ENCODE results near the gene TBC1D7. TPM values are rescaled to one million over a fixed set of nuclear protein-coding genes. Genes with fewer than 3 reads are reported as not detected.
A peak's percentile ranks its signal among the peaks of the same experiment; 100 is the strongest.

TBC1D7 gene
- total RNA-seq, 1 donor from 2014 or later, result 27.9 TPM

DNA sequence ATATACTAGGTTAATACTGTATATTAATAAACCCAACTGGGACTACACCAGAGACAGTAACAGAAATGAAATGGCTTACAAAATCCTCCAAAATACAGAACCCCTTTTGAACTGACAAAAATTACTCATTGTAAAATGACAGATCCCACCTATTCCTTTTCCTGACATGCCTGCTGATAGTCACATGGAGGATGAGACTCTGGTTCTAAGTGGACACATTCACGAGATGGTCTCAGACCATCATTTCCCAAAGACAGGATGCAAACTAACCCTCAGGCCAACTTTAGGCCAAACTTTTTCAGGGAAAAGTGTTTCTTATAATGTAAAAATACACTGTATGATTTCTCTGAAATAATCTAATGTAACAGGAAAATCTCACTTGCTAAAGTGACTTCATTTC lies 22.5 kb downstream of the TBC1D7 start:
- Histone ChIP-seq H2AFZ (ENCODE audit: low read depth, low read length) (no peak overlapping the region), H3K4me2 (ENCODE audit: low read length) (no peak overlapping the region), H3K9me3 (ENCODE audit: insufficient read depth, low read depth, low read length) (no peaks in the 10 kb centered on the region), H3K36me3 (ENCODE audit: insufficient read depth, low read length) (peaks cover 24% of the 10 kb centered on the region), H4K20me1 (ENCODE audit: insufficient read depth, low read length) (peaks cover 8% of the 10 kb centered on the region), H3K79me2 (ENCODE audit: insufficient read depth, low read length) (peaks cover 2% of the 10 kb centered on the region), H3K9ac (ENCODE audit: low read length) (no peak overlapping the region), H3K27me3 (ENCODE audit: insufficient read depth, low read length) (no peaks in the 10 kb centered on the region), H3K4me3 (ENCODE audit: insufficient read depth, low read depth, low read length) (no peak overlapping the region), H3K4me1 (ENCODE audit: insufficient read depth, low read length) (peaks cover 30% of the 10 kb centered on the region), H3K27ac (ENCODE audit: low read depth, low read length) (no peak overlapping the region)
- peaks cover 27% of the 10 kb centered on the region for H3K4me1 Mint-ChIP-seq (ENCODE audit: low read depth, unreplicated experiment)
- H3K27me3 Mint-ChIP-seq (ENCODE audit: low read depth, unreplicated experiment), result no peaks in the 10 kb centered on the region
- H3K36me3 Mint-ChIP-seq (ENCODE audit: low read depth, unreplicated experiment), result peaks cover 22% of the 10 kb centered on the region
- DNase-seq (ENCODE audit: low read depth) (no peak), FAIRE-seq (no peak)
- no peaks in the 10 kb centered on the region for H3K9me3 Mint-ChIP-seq (ENCODE audit: unreplicated experiment)
- no peak overlapping the region for H3K27ac Mint-ChIP-seq (ENCODE audit: unreplicated experiment)
- no peak overlapping the region for H3K4me3 Mint-ChIP-seq (ENCODE audit: unreplicated experiment)
- TF ChIP-seq EZH2 (IDR thresholded peaks at IDR 0.05; ENCODE audit: insufficient read depth, low read length), result no peak
- TF ChIP-seq CTCF (IDR thresholded peaks at IDR 0.05; ENCODE audit: insufficient read depth, low read depth, low read length), result no peak

GRCh38 chr6:13305288-13305687 lies 23.0 kb downstream of the TBC1D7 start:
- Histone ChIP-seq H2AFZ (ENCODE audit: low read depth, low read length) (no peak overlapping the region), H3K4me1 (ENCODE audit: insufficient read depth, low read length) (peaks cover 30% of the 10 kb centered on the region), H3K4me3 (ENCODE audit: insufficient read depth, low read depth, low read length) (no peak overlapping the region), H3K9me3 (ENCODE audit: insufficient read depth, low read depth, low read length) (no peaks in the 10 kb centered on the region), H3K27ac (ENCODE audit: low read depth, low read length) (no peak overlapping the region), H3K9ac (ENCODE audit: low read length) (no peak overlapping the region), H3K27me3 (ENCODE audit: insufficient read depth, low read length) (no peaks in the 10 kb centered on the region), H3K36me3 (ENCODE audit: insufficient read depth, low read length) (peaks cover 24% of the 10 kb centered on the region), H4K20me1 (ENCODE audit: insufficient read depth, low read length) (peaks cover 8% of the 10 kb centered on the region), H3K79me2 (ENCODE audit: insufficient read depth, low read length) (peaks cover 2% of the 10 kb centered on the region), H3K4me2 (ENCODE audit: low read length) (no peak overlapping the region)
- FAIRE-seq (no peak), DNase-seq (ENCODE audit: low read depth) (no peak)
- no peak for TF ChIP-seq CTCF (IDR thresholded peaks at IDR 0.05; ENCODE audit: insufficient read depth, low read depth, low read length)
- TF ChIP-seq EZH2 (IDR thresholded peaks at IDR 0.05; ENCODE audit: insufficient read depth, low read length), result no peak
- Mint-ChIP-seq H3K27me3 (ENCODE audit: low read depth, unreplicated experiment) (no peaks in the 10 kb centered on the region), H3K36me3 (ENCODE audit: low read depth, unreplicated experiment) (peaks cover 26% of the 10 kb centered on the region), H3K4me3 (ENCODE audit: unreplicated experiment) (no peak overlapping the region), H3K4me1 (ENCODE audit: low read depth, unreplicated experiment) (peaks cover 27% of the 10 kb centered on the region), H3K9me3 (ENCODE audit: unreplicated experiment) (no peaks in the 10 kb centered on the region), H3K27ac (ENCODE audit: unreplicated experiment) (no peak overlapping the region)

GRCh38 chr6:13304580-13305260 lies 23.6 kb downstream of the TBC1D7 start:
- H3K27me3 Mint-ChIP-seq (ENCODE audit: low read depth, unreplicated experiment), result no peaks in the 10 kb centered on the region
- H3K9me3 ChIP-seq (ENCODE audit: insufficient read depth, low read depth, low read length), result no peaks in the 10 kb centered on the region
- FAIRE-seq (no peak), DNase-seq (ENCODE audit: low read depth) (no peak)
- peaks cover 22% of the 10 kb centered on the region for H3K36me3 ChIP-seq (ENCODE audit: insufficient read depth, low read length)
- H3K27ac Mint-ChIP-seq (ENCODE audit: unreplicated experiment), result no peak overlapping the region
- H3K4me1 Mint-ChIP-seq (ENCODE audit: low read depth, unreplicated experiment), result peaks cover 27% of the 10 kb centered on the region
- H3K9me3 Mint-ChIP-seq (ENCODE audit: unreplicated experiment), result no peaks in the 10 kb centered on the region
- TF ChIP-seq EZH2 (IDR thresholded peaks at IDR 0.05; ENCODE audit: insufficient read depth, low read length), result no peak
- TF ChIP-seq CTCF (IDR thresholded peaks at IDR 0.05; ENCODE audit: insufficient read depth, low read depth, low read length), result no peak
- H3K4me2 ChIP-seq (ENCODE audit: low read length), result no peak overlapping the region
- no peak overlapping the region for H2AFZ ChIP-seq (ENCODE audit: low read depth, low read length)
- H3K27me3 ChIP-seq (ENCODE audit: insufficient read depth, low read length), result no peaks in the 10 kb centered on the region
- H3K79me2 ChIP-seq (ENCODE audit: insufficient read depth, low read length), result peaks cover 2% of the 10 kb centered on the region
- H3K36me3 Mint-ChIP-seq (ENCODE audit: low read depth, unreplicated experiment), result peaks cover 29% of the 10 kb centered on the region
- peaks cover 30% of the 10 kb centered on the region for H3K4me1 ChIP-seq (ENCODE audit: insufficient read depth, low read length)
- H4K20me1 ChIP-seq (ENCODE audit: insufficient read depth, low read length), result peaks cover 8% of the 10 kb centered on the region
- peak overlapping the region; percentile 72 for H3K27ac ChIP-seq (ENCODE audit: low read depth, low read length)
- no peak overlapping the region for H3K4me3 ChIP-seq (ENCODE audit: insufficient read depth, low read depth, low read length)
- no peak overlapping the region for H3K4me3 Mint-ChIP-seq (ENCODE audit: unreplicated experiment)
- H3K9ac ChIP-seq (ENCODE audit: low read length), result no peak overlapping the region
